Measurements from ENCODE around the gene TBC1D10B. TPM values are rescaled to one million over a fixed set of nuclear protein-coding genes. Genes with fewer than 3 reads are reported as not detected.
A peak's percentile ranks its signal among the peaks of the same experiment; 100 is the strongest.

The TBC1D10B gene
- total and polyA plus RNA-seq, 9 of the 15 experiments (the other 6 are each of a cell fraction or from before 2014, with no cell fraction given) = 2.2 to 55.4 (median 17.5) TPM

DNA sequence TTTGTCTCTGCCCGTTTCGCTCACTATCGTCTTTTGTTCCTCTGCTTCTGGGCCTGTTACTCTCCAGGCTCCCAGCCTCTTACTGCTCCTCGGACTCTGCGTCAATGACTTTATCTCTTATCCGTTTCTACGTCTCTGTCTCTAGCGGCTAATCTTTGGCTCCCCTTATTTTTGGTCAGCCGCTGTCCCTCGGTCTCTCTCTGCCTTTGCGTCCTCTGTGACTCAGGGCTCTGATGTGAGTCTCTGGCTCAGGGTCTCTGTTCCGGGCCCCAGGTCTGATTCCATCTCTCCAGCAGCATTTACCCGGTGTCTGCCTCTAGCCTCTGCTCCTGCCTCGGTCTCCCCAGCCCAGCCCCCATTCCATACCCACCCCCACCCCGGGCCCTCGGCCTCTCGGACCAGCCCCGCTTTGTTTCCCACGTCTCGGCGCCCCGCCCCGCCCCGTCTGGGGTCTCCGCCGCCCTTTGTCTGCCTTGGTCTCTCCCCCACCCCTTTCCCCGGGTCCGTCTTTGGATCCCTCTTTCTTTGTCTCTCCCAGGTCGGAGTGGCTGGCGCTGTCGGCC lies 24.4 kb upstream of the TBC1D10B start (continued):
- no peak for TF ChIP-seq ZBTB5 (IDR thresholded peaks at IDR 0.05)
- TF ChIP-seq NFIX (CRISPR knock-in tag; IDR thresholded peaks at IDR 0.05; ENCODE audit: low read depth) = no peak
- no peak for TF ChIP-seq ERF (CRISPR knock-in tag; IDR thresholded peaks at IDR 0.05)
- TF ChIP-seq ZNF174 (CRISPR knock-in tag; IDR thresholded peaks at IDR 0.05) = no peak
- TF ChIP-seq HBP1 (CRISPR knock-in tag; IDR thresholded peaks at IDR 0.05) = no peak
- no peak for TF ChIP-seq CTCFL (IDR thresholded peaks at IDR 0.05; ENCODE audit: borderline replicate concordance, insufficient read depth, low read depth, low read length, poor library complexity, severe bottlenecking)
- TF ChIP-seq DPF2 (IDR thresholded peaks at IDR 0.05) = peak; percentile 66; the same call in 1 of the 2 replicates
- no peak for TF ChIP-seq MBD2 (IDR thresholded peaks at IDR 0.05; ENCODE audit: borderline replicate concordance, low read depth)
- peak; percentile 48 for TF ChIP-seq ARID1B (IDR thresholded peaks at IDR 0.05)
- no peak; the same call in none of the 2 replicates for TF ChIP-seq CXXC5 (CRISPR knock-in tag; IDR thresholded peaks at IDR 0.05)
- no peak for TF ChIP-seq MCM3 (IDR thresholded peaks at IDR 0.05)
- TF ChIP-seq STAG1 (CRISPR knock-in tag; IDR thresholded peaks at IDR 0.05; ENCODE audit: borderline replicate concordance) = no peak
- no peak for TF ChIP-seq DIDO1 (tag; IDR thresholded peaks at IDR 0.05; ENCODE audit: low read depth)
- no peak; the same call in 1 of the 2 replicates for TF ChIP-seq ZNF766 (CRISPR knock-in tag; conservative IDR thresholded peaks at IDR 0.05)
- TF ChIP-seq BCOR (IDR thresholded peaks at IDR 0.05) = peak; percentile 32; the same call in 1 of the 2 replicates
- TF ChIP-seq MAFG (tag; conservative IDR thresholded peaks at IDR 0.05) = no peak
- no peak for TF ChIP-seq THAP7 (CRISPR knock-in tag; IDR thresholded peaks at IDR 0.05)
- TF ChIP-seq GATAD2A (IDR thresholded peaks at IDR 0.05) = no peak
- TF ChIP-seq TBP (optimal IDR thresholded peaks at IDR 0.05; ENCODE audit: low read depth, low read length) = peak; percentile 51
- TF ChIP-seq, protein P1, sequence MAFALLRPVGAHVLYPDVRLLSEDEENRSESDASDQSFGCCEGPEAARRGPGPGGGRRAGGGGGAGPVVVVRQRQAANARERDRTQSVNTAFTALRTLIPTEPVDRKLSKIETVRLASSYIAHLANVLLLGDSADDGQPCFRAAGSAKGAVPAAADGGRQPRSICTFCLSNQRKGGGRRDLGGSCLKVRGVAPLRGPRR (CRISPR knock-in tag; IDR thresholded peaks at IDR 0.05) = no peak
- 0 out of 2 replicates have a peak, but pooled peaks have one; percentile 24 for TF ChIP-seq ZBTB26 (CRISPR knock-in tag; IDR thresholded peaks at IDR 0.05)
- no peak for TF ChIP-seq ZNF76 (CRISPR knock-in tag; IDR thresholded peaks at IDR 0.05; ENCODE audit: borderline replicate concordance)
- TF ChIP-seq NCOA2 (IDR thresholded peaks at IDR 0.05; ENCODE audit: partially characterized antibody in 2 of 2) = no peak

All from K562 (cell line).